ENCODE results near the gene OPCML. TPM values are rescaled to one million over a fixed set of nuclear protein-coding genes. Genes with fewer than 3 reads are reported as not detected.
A peak's percentile ranks its signal among the peaks of the same experiment; 100 is the strongest.

The OPCML gene
- total RNA-seq, 3 donors from 2014 or later (not counting 1 experiment from before 2014, with no cell fraction given): not detected

GRCh38 chr11:132773751-132774150 lies 758.5 kb downstream of the OPCML start:
- H3K4me3 Mint-ChIP-seq: no peak overlapping the region
- peaks cover 0 to 4% of the 10 kb centered on the region in 2 donors for H3K9me3 Mint-ChIP-seq
- Histone ChIP-seq H3K27ac (ENCODE audit: low read length) (no peak overlapping the region), H3K27me3 (ENCODE audit: control insufficient read depth, insufficient read depth, low read length) (no peaks in the 10 kb centered on the region), H3K4me1 (ENCODE audit: control insufficient read depth, insufficient read depth, low read length) (no peaks in the 10 kb centered on the region), H3K9me3 (ENCODE audit: control insufficient read depth, insufficient read depth, low read length) (no peaks in the 10 kb centered on the region), H3K36me3 (ENCODE audit: control insufficient read depth, insufficient read depth, low read length) (no peaks in the 10 kb centered on the region), H3K4me3 (ENCODE audit: low read length) (no peak overlapping the region)
- no peak for DNase-seq
- H3K4me1 Mint-ChIP-seq: no peaks in the 10 kb centered on the region
- no peak for ATAC-seq
- H3K27me3 Mint-ChIP-seq (ENCODE audit: low read depth in 2 of 2): no peaks in the 10 kb centered on the region
- no peaks in the 10 kb centered on the region for H3K36me3 Mint-ChIP-seq
- no peak overlapping the region for H3K27ac Mint-ChIP-seq
- no peak for TF ChIP-seq CTCF (IDR thresholded peaks at IDR 0.05)
- WGBS (ENCODE audit: insufficient coverage): 67% methylated on average over 1 of the region's 2 CpGs
- intact Hi-C loops (cut with micrococcal nuclease): no loop called here

GRCh38 chr11:132772703-132773545 lies 759.4 kb downstream of the OPCML start:
- ATAC-seq: no peak
- H3K36me3 ChIP-seq (ENCODE audit: control insufficient read depth, insufficient read depth, low read length): no peaks in the 10 kb centered on the region
- Mint-ChIP-seq H3K9me3 (peaks cover 0 to 4% of the 10 kb centered on the region in 2 donors), H3K4me3 (no peak overlapping the region), H3K27ac (no peak overlapping the region), H3K27me3 (ENCODE audit: low read depth in 2 of 2) (no peaks in the 10 kb centered on the region), H3K36me3 (no peaks in the 10 kb centered on the region), H3K4me1 (no peaks in the 10 kb centered on the region)
- H3K4me1 ChIP-seq (ENCODE audit: control insufficient read depth, insufficient read depth, low read length): no peaks in the 10 kb centered on the region
- no peak overlapping the region for H3K4me3 ChIP-seq (ENCODE audit: low read length)
- no peak overlapping the region for H3K27ac ChIP-seq (ENCODE audit: low read length)
- DNase-seq: peak in 1 of 2 donors; percentile 8
- no peaks in the 10 kb centered on the region for H3K27me3 ChIP-seq (ENCODE audit: control insufficient read depth, insufficient read depth, low read length)
- intact Hi-C loops (cut with micrococcal nuclease): no loop called here
- TF ChIP-seq CTCF (IDR thresholded peaks at IDR 0.05): no peak
- WGBS (ENCODE audit: insufficient coverage): 63% methylated on average over 18 of the region's 19 CpGs
- H3K9me3 ChIP-seq (ENCODE audit: control insufficient read depth, insufficient read depth, low read length): no peaks in the 10 kb centered on the region

DNA sequence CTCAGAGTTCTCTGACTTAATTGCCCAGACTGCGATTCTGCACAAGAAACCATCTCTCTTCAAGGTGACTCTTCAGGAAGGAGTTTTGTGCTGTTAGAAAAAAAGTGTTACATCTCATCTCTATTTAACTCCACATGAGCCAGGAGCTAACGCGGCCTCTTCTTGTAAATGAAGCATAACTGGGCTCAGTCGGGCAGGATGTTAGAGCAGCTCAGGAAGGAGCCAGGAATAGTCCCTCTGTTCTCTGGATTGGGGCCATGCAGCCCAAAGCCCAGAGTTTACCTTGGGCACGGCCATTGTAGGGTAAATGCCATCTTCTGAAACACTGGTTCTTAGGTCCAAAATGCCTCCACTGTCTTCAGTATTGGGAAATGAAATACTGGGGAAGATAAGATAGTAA lies 760.6 kb downstream of the OPCML start:
- WGBS (ENCODE audit: insufficient coverage): 73% methylated on average over 5 of the region's 5 CpGs
- no peaks in the 10 kb centered on the region for H3K36me3 Mint-ChIP-seq
- H3K9me3 ChIP-seq (ENCODE audit: control insufficient read depth, insufficient read depth, low read length): no peaks in the 10 kb centered on the region
- H3K9me3 Mint-ChIP-seq: peaks cover 2 to 4% of the 10 kb centered on the region in 2 donors
- no peak overlapping the region for H3K27ac ChIP-seq (ENCODE audit: low read length)
- no peaks in the 10 kb centered on the region for H3K36me3 ChIP-seq (ENCODE audit: control insufficient read depth, insufficient read depth, low read length)
- no peaks in the 10 kb centered on the region for H3K27me3 ChIP-seq (ENCODE audit: control insufficient read depth, insufficient read depth, low read length)
- no peak overlapping the region for H3K4me3 Mint-ChIP-seq
- H3K27ac Mint-ChIP-seq: no peak overlapping the region
- TF ChIP-seq CTCF (IDR thresholded peaks at IDR 0.05): no peak
- H3K27me3 Mint-ChIP-seq (ENCODE audit: low read depth in 2 of 2): no peaks in the 10 kb centered on the region
- H3K4me3 ChIP-seq (ENCODE audit: low read length): no peak overlapping the region
- DNase-seq (no peak), ATAC-seq (no peak)
- no peaks in the 10 kb centered on the region for H3K4me1 Mint-ChIP-seq
- no peaks in the 10 kb centered on the region for H3K4me1 ChIP-seq (ENCODE audit: control insufficient read depth, insufficient read depth, low read length)
- intact Hi-C loops (cut with micrococcal nuclease): no loop called here

Data from natural killer cell (primary cell).